GM18873 (cell line): ENCODE results near the gene SHCBP1L.

Source experiments
- ATAC-seq: cut with Tn5 transposase; IDR thresholded peaks from one replicate; pipeline ENCODE4 v1.9.1; 2021; ENCODE audit warnings: mild to moderate bottlenecking, moderate library complexity, moderate number of reproducible peaks; ENCODE audit not compliant: unreplicated experiment, low FRiP score

SHCBP1L gene

GRCh38 chr1:182952677-182953444 is at the start of gene SHCBP1L:
SHCBP1L (minus strand) TSS chr1:182953166; CDS start chr1:182953133, 33 bp downstream.
- ATAC-seq: no peak

DNA sequence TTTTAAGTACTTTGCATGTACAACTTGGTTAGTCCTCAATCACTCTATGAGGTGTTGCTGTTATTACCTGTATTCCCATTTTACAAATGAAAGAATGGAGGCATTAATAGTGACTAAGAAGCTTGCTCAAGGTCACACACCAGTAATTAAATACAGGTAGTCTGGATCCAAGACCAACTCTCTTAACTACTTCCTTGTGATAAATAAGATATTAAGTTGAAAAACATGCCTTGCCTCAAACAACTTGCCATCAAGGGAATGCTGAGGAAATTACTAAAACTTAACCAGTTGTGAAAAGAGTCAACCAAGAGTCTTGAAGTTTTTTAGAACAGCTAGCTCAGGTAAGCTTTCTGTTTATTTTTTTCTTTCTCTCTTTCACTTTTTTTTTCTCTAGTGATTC is 49.3 kb upstream of the SHCBP1L start:
- ATAC-seq: no peak

- ATAC-seq: no peak
Observed at GRCh38 chr1:183000167-183000962, 47.4 kb upstream of the SHCBP1L start.

DNA sequence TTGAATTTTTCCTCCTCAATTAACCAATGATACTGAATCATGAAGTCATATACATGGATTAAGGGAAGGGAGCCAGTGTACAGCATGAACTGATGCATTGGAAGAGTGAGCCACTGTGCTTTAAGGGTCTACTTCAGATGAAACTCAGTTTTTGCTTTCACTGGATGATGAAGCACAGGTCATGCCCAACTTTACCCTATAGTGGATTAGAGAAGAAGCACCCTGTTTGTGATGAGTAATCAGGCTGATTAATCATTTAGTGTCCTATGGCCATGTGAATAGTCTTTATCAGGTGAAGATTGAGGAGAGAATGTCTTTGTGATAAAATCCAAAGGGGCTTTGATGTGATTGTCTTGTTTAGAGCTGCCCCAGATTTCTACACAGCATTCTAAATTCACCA is 45.5 kb upstream of the SHCBP1L start:
- ATAC-seq: no peak

DNA sequence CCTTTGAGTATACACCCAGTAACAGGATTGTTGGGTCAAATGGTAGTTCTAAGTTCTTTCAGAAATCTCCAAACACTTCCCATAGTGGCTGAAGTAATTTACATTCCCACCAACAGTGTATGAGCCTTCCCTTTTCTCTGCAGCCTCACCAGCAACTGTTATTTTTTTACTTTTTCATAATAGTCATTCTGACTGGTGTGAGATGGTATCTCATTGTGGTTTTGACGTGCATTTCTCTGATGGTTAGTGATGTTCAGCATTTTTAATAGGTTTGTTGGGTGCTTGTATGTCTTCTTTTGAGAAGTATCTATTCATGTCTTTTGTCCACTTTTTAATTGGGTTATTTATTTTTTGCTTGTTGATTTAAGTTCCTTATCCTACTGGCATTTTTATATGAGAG is 43.9 kb upstream of the SHCBP1L start:
- no peak for ATAC-seq

DNA sequence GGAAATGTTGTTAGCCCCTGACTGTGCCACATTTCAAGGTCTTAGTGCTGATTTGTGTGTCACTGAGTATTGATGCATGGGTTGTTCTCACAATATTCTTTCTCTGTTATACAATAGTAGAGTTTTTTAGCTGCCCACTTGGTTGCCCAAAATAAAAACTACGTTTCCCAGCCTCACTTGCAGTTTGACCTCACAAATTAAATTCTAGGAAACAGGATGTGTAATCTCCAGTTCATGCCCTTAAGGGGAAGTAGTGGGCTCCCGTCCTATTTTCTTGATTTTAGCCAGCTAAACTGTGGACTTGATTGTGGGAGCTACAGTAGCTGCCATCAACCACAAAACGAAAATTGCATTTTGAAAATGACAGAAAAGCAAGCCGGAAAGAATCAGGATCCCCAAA is 42.9 kb upstream of the SHCBP1L start:
- no peak for ATAC-seq

- ATAC-seq: no peak
Observed at GRCh38 chr1:182993746-182994145, 40.8 kb upstream of the SHCBP1L start.

- ATAC-seq: no peak
Observed at GRCh38 chr1:182990413-182991144, 37.6 kb upstream of the SHCBP1L start.

DNA sequence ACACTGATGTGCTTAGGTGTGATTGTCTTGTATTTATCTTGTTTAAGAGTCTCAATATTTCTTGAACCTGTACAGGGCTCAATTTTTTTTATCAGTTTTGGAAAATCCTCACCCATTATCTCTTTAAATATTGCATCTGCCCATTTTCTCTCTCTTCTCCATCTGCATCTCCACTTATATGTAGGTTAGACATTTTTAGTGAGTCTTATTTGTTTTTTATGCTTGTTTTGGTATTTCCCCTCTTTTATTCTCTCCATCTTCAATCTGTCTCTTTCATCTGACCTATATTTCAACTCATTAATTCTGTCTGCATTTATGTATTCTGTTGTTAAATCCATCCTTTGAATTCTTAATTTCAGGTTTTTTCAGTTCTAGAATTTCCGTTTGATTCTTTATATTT is 32.9 kb upstream of the SHCBP1L start:
- no peak for ATAC-seq

DNA sequence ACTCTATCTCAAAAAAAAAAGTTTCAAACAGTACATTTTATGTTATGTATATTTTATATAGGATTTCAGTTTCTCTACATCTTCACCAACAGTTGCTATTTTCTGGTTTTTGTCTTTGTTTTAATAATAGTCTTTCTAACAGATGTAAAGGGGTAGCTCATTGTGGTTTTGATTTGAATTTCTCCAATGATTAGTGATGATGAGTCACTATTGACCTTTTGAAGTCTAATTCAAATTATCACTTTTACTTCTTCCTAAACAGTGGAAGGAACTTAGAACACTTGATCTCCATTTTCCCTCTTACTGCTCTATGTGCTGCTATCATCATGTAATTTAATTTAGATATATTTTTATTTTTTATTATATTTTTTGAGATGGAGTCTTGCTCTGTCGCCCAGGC is 31.7 kb upstream of the SHCBP1L start:
- ATAC-seq: no peak

DNA sequence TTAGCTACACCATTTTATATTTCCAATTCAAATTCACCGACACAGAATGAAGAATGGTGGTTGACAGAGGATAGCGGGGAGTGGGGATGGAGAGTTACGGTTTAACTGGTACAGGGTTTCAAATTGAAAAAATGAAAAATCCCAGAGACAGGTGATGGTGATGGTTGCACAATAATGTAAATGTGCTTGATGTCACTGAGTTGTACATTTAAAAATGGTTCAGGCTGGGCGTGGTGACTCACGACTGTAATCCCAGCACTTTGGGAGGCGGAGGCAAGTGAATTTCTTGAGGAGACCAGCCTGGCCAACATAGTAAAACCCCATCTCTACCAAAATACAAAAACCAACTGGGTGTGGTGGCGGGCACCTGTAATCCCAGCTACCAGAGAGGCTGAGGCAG is 31.2 kb upstream of the SHCBP1L start:
- ATAC-seq: no peak

DNA sequence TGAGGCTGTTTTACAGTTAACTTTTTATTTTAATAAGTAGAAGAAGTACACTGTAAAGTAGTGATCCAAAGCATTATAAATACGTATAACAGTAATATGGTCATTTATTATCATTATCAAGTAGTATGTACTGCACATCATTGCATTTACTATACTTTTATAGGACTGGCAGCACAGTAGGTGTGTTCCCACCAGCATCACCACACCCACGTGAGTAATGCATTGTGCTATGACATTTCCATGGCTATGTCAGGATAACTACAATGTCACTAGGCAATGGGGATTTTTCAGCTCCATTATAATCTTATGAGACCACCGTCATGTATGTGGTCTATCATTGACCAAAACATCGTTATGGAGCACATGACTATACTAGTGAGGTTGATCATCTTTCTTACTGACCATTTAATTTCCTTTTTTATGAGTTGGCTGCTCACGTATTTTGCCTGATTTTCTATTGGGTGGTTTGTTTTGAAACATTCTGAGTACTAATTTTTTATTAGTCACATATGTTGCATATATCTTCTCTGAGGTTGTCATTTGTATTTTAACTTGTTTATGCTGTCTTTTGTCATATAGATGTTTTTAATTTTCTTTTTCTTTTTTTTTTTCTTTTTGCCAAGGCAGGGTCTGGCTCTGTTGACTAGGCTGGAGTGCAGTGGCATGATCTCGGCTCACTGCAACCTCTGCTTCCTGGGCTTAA is 25.3 kb upstream of the SHCBP1L start:
- ATAC-seq: no peak

DNA sequence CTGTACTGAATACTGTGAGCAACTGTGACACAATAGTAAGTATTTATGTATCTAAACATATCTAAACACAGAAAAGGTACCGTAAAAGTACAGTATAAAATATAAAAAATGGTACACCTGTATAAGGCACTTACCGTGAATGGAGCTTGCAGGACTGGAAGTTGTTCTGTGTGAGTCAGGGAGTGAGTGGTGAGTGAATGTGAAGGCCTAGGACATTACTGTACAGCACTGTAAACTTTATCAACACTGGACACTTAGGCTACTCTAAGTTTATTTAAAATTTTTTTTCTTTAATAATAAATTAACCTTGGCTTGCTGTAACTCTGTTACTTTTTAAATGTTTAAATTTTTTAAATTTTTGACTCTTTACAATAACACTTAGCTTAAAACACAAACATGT is 24.5 kb upstream of the SHCBP1L start:
- ATAC-seq: no peak

- no peak for ATAC-seq
Observed at GRCh38 chr1:182974506-182975191, 21.7 kb upstream of the SHCBP1L start.

DNA sequence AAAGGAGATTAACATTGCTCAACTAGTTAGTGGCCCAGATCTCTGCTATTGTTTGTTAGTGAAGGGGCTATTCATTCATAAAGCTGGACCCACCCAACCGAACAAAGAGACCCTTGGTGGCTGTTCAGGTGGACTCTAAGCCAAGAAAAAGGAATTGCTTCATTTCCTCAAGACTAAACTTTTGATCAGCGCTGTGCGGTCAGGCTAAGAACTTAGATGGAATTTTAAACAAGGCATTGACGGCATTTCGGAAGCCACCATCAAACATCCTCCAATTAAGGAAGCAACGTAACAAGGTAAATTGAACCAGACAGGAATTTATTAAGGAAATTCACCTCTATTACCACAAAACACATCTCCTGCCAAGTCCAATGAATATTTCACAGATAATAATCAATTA is 19.9 kb upstream of the SHCBP1L start:
- no peak for ATAC-seq

DNA sequence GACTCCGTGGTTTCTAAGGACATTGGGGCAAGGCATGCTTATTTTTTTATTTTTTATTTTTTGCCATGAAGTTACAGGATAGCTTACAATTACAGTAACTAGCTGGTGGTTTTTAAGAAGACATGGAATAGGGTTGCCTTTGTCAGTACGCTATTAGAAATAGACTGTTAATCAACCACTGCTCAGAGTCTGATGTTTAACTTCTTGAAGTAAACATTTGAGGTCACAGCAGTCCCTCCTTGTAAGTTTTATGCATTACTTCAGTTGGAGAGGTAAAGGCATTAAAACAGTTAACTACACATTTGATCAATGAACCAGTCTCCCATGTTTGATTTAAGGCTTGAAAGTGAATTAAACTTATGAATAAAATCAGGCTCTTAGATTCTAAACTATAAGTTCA is 19.3 kb upstream of the SHCBP1L start:
- no peak for ATAC-seq

DNA sequence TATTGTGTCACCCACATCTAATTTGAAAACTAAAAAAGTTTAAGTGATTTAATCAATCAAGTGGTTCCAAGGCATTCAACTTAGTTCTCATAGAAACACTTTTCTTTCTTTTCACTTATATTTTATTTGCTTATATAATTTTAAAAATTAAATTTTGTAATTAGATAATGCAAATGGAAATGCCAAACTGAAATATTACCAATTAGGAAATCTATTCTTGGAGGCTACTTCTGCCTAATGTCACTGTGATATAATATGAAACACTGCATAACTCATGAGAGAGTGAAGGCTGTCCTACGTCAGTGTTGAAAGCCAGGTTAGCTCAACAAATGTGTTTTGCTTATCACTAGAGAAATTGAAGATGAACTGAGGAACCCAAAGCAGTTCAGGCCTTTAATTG is 18.3 kb upstream of the SHCBP1L start:
- no peak for ATAC-seq

GRCh38 chr1:182968836-182969734 is 16.1 kb upstream of the SHCBP1L start:
- ATAC-seq: no peak

- no peak for ATAC-seq
Observed at GRCh38 chr1:182968151-182968741, 15.3 kb upstream of the SHCBP1L start.
